Medulla oblongata (tissue), 1 donor: Measurements from ENCODE around the gene SUGP1.
"Not testable (repeated sequence)": the region's sequence is repeated elsewhere in the genome, so short reads cannot be mapped to it uniquely, and the experiment has no call there.

ENCODE experiments used
- DNase-seq: peaks from one replicate; pipeline ENCODE4 v3.0.0-alpha.2; 2015; ENCODE audit errors: extremely low spot score

Gene SUGP1

DNA sequence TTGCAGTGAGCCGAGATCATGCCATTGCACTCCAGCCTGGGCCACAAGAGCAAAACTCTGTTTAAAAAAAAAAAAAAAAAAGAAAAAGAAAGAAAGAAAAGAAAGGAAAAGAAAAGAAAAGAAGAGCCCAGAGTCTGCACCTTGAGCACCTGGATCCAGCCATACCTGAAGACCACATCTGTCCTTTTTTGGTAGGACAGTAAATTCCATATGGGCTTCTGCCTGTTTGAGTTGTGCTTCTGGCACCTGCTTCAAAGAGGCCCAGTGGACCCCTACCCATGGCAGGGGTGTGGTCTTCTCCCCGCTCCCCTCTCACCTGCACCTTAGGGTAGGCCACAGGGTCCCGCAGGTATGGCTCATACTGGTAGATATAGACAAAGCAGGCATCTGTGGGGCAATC lies 53.0 kb downstream of the SUGP1 start:
- no peak for DNase-seq

GRCh38 chr19:19263886-19264487 lies 56.3 kb downstream of the SUGP1 start:
- DNase-seq, result no peak

GRCh38 chr19:19262190-19263057 lies 57.9 kb downstream of the SUGP1 start:
- no peak for DNase-seq

DNA sequence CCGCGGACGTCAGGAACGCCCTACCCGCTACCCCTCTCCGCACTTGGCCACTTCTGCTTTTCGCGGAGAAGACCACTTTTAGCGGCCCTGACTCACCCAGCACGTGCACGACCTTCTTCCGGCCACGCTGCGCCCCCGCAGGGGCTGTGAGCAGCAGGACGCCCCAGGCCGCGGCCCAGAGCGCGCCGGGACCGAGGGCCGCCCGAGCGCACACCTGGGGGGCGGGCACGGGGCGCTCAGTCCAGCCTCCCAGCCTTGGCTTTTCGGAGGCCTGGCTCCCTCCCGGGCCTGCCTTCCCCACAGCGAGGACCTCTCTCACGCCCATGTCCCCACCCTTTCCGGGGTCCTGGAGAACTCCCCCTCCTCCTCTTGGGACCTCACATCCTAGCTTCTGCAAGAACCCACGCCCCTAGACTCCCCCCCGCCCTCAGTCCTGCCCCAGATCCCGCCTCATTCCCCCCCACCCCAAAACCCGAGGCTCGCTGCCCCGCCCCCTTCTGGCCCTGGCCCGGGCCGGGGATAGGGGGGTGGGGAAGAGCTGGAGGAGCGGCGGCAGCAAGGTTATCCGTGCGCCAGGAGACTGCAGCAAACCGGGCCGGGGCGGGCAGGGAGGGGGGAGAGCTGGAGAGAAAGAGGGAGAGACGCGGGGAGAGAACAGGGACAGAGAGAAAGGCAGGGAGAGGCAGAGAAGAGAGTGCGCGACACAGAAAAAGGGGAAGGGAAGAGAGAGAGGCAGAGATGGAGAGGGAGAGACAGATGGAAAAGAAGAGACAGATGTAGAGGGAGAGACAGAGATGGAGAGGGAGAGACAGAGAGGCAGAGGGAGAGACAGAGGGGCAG lies 58.7 kb downstream of the SUGP1 start:
- no peak for DNase-seq

GRCh38 chr19:19260417-19261214 lies 59.7 kb downstream of the SUGP1 start:
- no peak for DNase-seq

GRCh38 chr19:19259741-19260140 lies 60.6 kb downstream of the SUGP1 start:
- peak; percentile 5 for DNase-seq

GRCh38 chr19:19258589-19259338 lies 61.5 kb downstream of the SUGP1 start:
- no peak for DNase-seq

GRCh38 chr19:19257836-19258588 lies 62.3 kb downstream of the SUGP1 start:
- DNase-seq, result no peak

DNA sequence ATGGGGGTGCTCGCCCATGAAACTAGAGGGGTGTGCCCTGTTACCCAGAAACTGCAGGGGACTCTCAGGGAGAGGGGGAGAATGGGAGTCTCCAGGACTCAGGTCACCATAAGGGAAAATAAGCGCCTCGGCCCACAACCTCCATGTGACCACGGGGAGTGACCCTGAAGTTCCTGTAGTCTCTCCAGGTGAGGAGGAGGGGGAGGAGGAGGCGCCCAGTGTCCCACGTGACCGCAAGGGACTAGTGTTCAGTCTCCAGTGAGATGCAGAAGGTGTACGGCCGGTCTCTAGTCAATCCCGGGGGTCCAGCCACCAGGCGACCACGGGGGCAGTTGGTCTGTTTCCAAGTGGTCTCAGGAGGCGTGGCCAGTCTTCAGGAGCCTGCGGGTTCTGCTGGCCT lies 63.2 kb downstream of the SUGP1 start:
- no peak for DNase-seq

GRCh38 chr19:19256072-19256969 lies 64.0 kb downstream of the SUGP1 start:
- no peak for DNase-seq

GRCh38 chr19:19253409-19253808 lies 66.9 kb downstream of the SUGP1 start:
- not testable (repeated sequence) for DNase-seq

DNA sequence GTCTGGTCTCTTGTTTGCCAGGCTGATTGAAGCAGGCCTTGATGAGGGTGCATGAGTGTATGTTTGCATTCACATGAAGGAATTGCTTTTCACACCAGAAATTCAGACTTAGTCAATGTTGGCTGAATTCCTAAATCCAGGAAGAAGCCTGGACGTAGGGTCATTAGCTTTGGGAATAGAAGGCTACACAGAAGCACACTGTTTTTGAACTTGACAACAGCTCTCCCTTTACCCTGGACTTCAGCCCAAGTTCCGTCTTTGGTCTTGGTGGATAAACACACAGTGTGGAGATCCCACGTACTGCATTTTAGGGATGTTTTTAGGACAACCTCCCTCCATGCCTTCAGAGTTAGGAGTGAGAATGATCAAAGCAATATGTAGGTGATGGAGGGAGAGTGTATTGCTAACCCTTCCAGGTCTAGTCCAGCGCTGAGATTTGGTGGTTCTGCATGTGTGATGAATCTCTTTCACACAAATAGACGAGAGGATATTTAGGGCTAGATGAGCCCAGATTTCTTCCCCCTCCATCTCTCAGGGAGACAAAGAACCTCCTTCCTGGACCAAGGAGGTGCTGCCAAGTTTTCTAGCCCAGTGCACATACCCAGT lies 70.0 kb downstream of the SUGP1 start:
- DNase-seq, result no peak

- no peak for DNase-seq
Measured at GRCh38 chr19:19240476-19240875, 79.8 kb downstream of the SUGP1 start.

- DNase-seq, result no peak
Measured at GRCh38 chr19:19239675-19240074, 80.6 kb downstream of the SUGP1 start.

- no peak for DNase-seq
Measured at GRCh38 chr19:19238126-19238894, 82.0 kb downstream of the SUGP1 start.

GRCh38 chr19:19236173-19236572 lies 84.1 kb downstream of the SUGP1 start:
- no peak for DNase-seq

GRCh38 chr19:19234220-19234816 lies 86.0 kb downstream of the SUGP1 start:
- no peak for DNase-seq
